ENCODE measurements around the gene TBC1D4. TPM values are rescaled to one million over a fixed set of nuclear protein-coding genes. Genes with fewer than 3 reads are reported as not detected.

The TBC1D4 gene, protein sequence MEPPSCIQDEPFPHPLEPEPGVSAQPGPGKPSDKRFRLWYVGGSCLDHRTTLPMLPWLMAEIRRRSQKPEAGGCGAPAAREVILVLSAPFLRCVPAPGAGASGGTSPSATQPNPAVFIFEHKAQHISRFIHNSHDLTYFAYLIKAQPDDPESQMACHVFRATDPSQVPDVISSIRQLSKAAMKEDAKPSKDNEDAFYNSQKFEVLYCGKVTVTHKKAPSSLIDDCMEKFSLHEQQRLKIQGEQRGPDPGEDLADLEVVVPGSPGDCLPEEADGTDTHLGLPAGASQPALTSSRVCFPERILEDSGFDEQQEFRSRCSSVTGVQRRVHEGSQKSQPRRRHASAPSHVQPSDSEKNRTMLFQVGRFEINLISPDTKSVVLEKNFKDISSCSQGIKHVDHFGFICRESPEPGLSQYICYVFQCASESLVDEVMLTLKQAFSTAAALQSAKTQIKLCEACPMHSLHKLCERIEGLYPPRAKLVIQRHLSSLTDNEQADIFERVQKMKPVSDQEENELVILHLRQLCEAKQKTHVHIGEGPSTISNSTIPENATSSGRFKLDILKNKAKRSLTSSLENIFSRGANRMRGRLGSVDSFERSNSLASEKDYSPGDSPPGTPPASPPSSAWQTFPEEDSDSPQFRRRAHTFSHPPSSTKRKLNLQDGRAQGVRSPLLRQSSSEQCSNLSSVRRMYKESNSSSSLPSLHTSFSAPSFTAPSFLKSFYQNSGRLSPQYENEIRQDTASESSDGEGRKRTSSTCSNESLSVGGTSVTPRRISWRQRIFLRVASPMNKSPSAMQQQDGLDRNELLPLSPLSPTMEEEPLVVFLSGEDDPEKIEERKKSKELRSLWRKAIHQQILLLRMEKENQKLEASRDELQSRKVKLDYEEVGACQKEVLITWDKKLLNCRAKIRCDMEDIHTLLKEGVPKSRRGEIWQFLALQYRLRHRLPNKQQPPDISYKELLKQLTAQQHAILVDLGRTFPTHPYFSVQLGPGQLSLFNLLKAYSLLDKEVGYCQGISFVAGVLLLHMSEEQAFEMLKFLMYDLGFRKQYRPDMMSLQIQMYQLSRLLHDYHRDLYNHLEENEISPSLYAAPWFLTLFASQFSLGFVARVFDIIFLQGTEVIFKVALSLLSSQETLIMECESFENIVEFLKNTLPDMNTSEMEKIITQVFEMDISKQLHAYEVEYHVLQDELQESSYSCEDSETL (N-terminal part only)
- total RNA-seq, result 51.8 TPM
- 14.7 TPM for polyA plus RNA-seq (ENCODE audit: insufficient read depth, low read depth, low replicate concordance)
- long read RNA-seq, donor 1, result 0 reads
- long read RNA-seq, donor 2, full-length matches to known transcripts, result 3 of 3 reads
- long read RNA-seq, donor 2, partial matches to known transcripts, result 0 of 3 reads
- long read RNA-seq, donor 2, other reads (novel, unspliced or antisense), result 0 of 3 reads
- long read RNA-seq, donor 3, full-length matches to known transcripts, result 2 of 8 reads
- long read RNA-seq, donor 3, partial matches to known transcripts, result 6 of 8 reads
- long read RNA-seq, donor 3, other reads (novel, unspliced or antisense), result 0 of 8 reads
- long read RNA-seq, donor 4, result 0 reads
- long read RNA-seq, donor 5, result 0 reads
- long read RNA-seq, donor 6, full-length matches to known transcripts, result 1 of 1 reads
- long read RNA-seq, donor 6, partial matches to known transcripts, result 0 of 1 reads
- long read RNA-seq, donor 6, other reads (novel, unspliced or antisense), result 0 of 1 reads
- long read RNA-seq, donor 7, full-length matches to known transcripts, result 10 of 65 reads
- long read RNA-seq, donor 7, partial matches to known transcripts, result 45 of 65 reads
- long read RNA-seq, donor 7, other reads (novel, unspliced or antisense), result 10 of 65 reads
- long read RNA-seq, donor 8, partial matches to known transcripts, result 11 of 11 reads
- long read RNA-seq, donor 8, other reads (novel, unspliced or antisense), result 0 of 11 reads
- long read RNA-seq, donor 9, result 0 reads
- long read RNA-seq, donor 10, full-length matches to known transcripts, result 1 of 13 reads
- long read RNA-seq, donor 10, partial matches to known transcripts, result 12 of 13 reads
- long read RNA-seq, donor 10, other reads (novel, unspliced or antisense), result 0 of 13 reads

DNA sequence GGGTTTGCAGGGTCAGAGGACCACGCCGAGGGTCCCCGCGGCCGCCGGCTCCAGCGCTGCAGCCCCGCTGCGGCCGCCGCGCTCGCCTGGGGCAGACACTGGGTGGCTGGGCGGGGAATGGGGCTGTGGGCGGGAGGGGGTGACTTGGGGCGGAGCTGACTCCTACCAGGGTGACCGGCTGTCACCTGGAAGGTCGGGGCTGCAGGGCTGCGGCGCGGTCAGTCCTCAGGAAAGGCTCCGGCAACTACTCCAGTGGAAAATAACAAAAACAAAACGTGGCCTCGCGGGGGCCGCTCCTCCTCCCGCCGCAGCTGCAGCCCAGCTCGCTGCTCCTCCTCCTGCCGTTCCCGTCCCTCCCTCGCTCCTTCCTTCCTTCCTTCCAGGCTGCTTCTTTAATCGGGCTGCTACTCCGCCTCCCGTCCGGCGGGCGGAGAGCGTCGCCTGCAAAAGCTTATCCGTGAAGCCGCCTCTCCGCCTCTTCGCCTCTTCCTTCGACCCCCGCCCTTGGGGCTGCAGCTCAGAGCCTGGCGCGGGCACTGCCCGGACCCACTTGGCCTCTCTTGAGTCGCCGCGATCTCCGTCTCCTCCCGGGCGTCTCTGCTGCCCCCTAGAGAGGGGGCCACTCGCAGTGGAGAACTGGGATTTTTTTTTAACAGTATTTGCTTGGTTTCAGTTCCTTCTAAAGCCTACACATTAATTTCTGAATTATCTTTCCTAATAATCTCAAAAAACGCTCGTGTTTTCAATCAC is at the start of gene TBC1D4:
Gene TBC1D4 (minus strand): TSS at position 100 of the 750 bp plus-strand sequence. CDS start 402 bp downstream, outside the sequence.
- H3K9me3 ChIP-seq (ENCODE audit: control insufficient read depth in 2 of 3, insufficient read depth in 1 of 3, low read length in 3 of 3), result no peaks in the 10 kb centered on the region
- DNase-seq (peak; percentile 93 to 97 (median 96)), FAIRE-seq (no peak)
- peak within 1 kb of the TSS; percentile 28 to 76 (median 47) for H3K9ac ChIP-seq (ENCODE audit: low read length in 3 of 3)
- H3K27ac ChIP-seq (ENCODE audit: low read depth in 2 of 2, low read length in 2 of 2), result peak within 1 kb of the TSS; percentile 81 to 85
- no peaks in the 10 kb centered on the region for H3K27me3 ChIP-seq (ENCODE audit: control insufficient read depth, insufficient read depth, low read length)
- H3K36me3 ChIP-seq (ENCODE audit: control insufficient read depth in 2 of 3, insufficient read depth in 3 of 3, low read length in 3 of 3), result no peaks in the 10 kb centered on the region
- no peaks in the 10 kb centered on the region for H3K4me1 ChIP-seq (ENCODE audit: control insufficient read depth in 2 of 3, insufficient read depth in 2 of 3, low read depth in 1 of 3, low read length in 3 of 3)
- peak within 1 kb of the TSS; percentile 66 to 82 (median 72) for H3K4me3 ChIP-seq (ENCODE audit: low read length in 3 of 3)
- intact Hi-C loops (cut with DNase I), result loop anchor here (10.0 kb wide), 1 partner anchor 107 kb away; no protein-coding TSS in a partner anchor
- TF ChIP-seq, protein P1, sequence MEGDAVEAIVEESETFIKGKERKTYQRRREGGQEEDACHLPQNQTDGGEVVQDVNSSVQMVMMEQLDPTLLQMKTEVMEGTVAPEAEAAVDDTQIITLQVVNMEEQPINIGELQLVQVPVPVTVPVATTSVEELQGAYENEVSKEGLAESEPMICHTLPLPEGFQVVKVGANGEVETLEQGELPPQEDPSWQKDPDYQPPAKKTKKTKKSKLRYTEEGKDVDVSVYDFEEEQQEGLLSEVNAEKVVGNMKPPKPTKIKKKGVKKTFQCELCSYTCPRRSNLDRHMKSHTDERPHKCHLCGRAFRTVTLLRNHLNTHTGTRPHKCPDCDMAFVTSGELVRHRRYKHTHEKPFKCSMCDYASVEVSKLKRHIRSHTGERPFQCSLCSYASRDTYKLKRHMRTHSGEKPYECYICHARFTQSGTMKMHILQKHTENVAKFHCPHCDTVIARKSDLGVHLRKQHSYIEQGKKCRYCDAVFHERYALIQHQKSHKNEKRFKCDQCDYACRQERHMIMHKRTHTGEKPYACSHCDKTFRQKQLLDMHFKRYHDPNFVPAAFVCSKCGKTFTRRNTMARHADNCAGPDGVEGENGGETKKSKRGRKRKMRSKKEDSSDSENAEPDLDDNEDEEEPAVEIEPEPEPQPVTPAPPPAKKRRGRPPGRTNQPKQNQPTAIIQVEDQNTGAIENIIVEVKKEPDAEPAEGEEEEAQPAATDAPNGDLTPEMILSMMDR (IDR thresholded peaks at IDR 0.05; ENCODE audit: borderline replicate concordance, extremely low read depth, insufficient read depth), result peak; percentile 72

DNA sequence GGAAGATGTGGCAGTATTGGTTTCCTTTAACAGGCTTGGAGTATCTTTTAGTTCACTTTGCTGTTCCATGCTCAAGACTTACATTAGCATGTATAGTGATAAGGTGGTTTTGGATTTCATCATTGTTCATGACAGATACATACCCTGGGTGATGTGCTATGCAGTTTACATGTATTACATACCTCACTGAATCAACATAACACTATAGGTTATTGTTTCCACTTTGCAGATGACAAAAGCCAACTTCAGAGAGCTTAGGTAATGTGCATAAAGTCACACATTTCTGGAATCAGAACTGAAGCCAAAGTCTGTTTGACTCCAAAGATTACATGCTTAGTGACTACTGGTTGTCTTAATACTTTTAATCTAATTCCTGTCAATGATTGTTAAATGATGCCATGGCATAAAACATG is 48.6 kb upstream of the TBC1D4 start:
- H3K36me3 ChIP-seq (ENCODE audit: control insufficient read depth in 2 of 3, insufficient read depth in 3 of 3, low read length in 3 of 3), result peaks cover 0 to 4% (median 3%) of the 10 kb centered on the region in 3 donors
- intact Hi-C loops (cut with DNase I), result no loop called here
- no peak overlapping the region for H3K4me3 ChIP-seq (ENCODE audit: low read length in 3 of 3)
- H3K9me3 ChIP-seq (ENCODE audit: control insufficient read depth in 2 of 3, insufficient read depth in 1 of 3, low read length in 3 of 3), result no peaks in the 10 kb centered on the region
- FAIRE-seq (no peak), DNase-seq (no peak)
- H3K4me1 ChIP-seq (ENCODE audit: control insufficient read depth in 2 of 3, insufficient read depth in 2 of 3, low read depth in 1 of 3, low read length in 3 of 3), result no peaks in the 10 kb centered on the region
- no peaks in the 10 kb centered on the region for H3K27me3 ChIP-seq (ENCODE audit: control insufficient read depth, insufficient read depth, low read length)
- TF ChIP-seq, protein P1 (IDR thresholded peaks at IDR 0.05; ENCODE audit: borderline replicate concordance, extremely low read depth, insufficient read depth), result no peak
- H3K27ac ChIP-seq (ENCODE audit: low read depth in 2 of 2, low read length in 2 of 2), result no peak overlapping the region
- H3K9ac ChIP-seq (ENCODE audit: low read length in 3 of 3), result no peak overlapping the region
